ENCODE results near the gene POLR1F.

Gene POLR1F

GRCh38 chr7:19709249-19709578 is 377 bp upstream of the POLR1F start:
- no peak for DNase-seq (ENCODE audit: extremely low read depth, insufficient read length)
- Histone ChIP-seq H3K4me3 (replicated peaks; ENCODE audit: low read depth, low read length) (no peak overlapping the region), H3K36me3 (ENCODE audit: control insufficient read depth, insufficient read depth, low read length) (no peaks in the 10 kb centered on the region), H3K27me3 (replicated peaks; ENCODE audit: control insufficient read depth, insufficient read depth, low read length) (no peaks in the 10 kb centered on the region)
- TF ChIP-seq CTCF (IDR thresholded peaks at IDR 0.05; ENCODE audit: insufficient read depth, low read length, poor library complexity, severe bottlenecking): no peak

DNA sequence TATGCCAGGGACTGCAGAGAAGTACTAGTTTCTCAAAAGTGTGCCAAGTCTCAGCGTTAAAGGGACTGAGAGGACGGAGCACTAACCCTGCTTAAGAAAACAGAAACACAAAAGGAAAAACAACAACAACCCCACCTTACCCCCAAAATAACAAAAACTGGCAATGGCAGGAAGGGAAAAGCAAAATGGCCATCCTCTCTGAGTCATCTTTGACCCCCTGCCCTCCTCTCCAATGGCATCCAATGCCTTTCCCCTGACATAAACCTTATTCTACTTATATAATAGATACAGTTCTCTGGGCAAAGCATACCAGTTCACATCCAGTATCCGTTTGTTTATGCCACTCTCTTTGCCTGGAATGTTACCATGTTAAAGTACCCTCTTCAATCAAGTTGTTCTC is 1.6 kb downstream of the POLR1F start:
- no peak for DNase-seq (ENCODE audit: extremely low read depth, insufficient read length)
- TF ChIP-seq CTCF (IDR thresholded peaks at IDR 0.05; ENCODE audit: insufficient read depth, low read length, poor library complexity, severe bottlenecking): no peak
- Histone ChIP-seq H3K27me3 (replicated peaks; ENCODE audit: control insufficient read depth, insufficient read depth, low read length) (no peaks in the 10 kb centered on the region), H3K36me3 (ENCODE audit: control insufficient read depth, insufficient read depth, low read length) (no peaks in the 10 kb centered on the region; the same call in 1 of the 2 replicates), H3K4me3 (replicated peaks; ENCODE audit: low read depth, low read length) (no peak overlapping the region; the same call in 1 of the 2 replicates)

DNA sequence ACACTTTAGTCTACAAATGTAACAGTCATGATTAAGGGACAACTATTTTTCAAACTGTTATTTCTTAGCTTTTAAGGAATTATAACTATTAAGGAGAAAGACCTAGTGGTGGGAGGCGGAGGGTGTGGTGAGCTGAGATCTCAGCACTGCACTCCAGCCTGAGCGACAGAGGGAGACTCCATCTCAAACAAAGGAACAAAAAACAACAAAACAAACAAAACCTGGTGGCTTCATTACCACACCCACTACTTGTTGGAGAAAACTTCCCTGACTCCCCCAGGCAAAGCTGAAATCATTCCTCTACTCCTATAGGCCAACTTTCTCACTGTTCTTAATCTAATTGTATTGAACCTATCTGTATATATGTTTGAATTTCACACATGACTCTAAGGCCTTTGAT is 3.2 kb downstream of the POLR1F start:
- TF ChIP-seq CTCF (IDR thresholded peaks at IDR 0.05; ENCODE audit: insufficient read depth, low read length, poor library complexity, severe bottlenecking): no peak
- no peak for DNase-seq (ENCODE audit: extremely low read depth, insufficient read length)
- Histone ChIP-seq H3K27me3 (replicated peaks; ENCODE audit: control insufficient read depth, insufficient read depth, low read length) (no peaks in the 10 kb centered on the region), H3K4me3 (replicated peaks; ENCODE audit: low read depth, low read length) (no peak overlapping the region), H3K36me3 (ENCODE audit: control insufficient read depth, insufficient read depth, low read length) (peaks cover 1% of the 10 kb centered on the region; the same call in 1 of the 2 replicates)

DNA sequence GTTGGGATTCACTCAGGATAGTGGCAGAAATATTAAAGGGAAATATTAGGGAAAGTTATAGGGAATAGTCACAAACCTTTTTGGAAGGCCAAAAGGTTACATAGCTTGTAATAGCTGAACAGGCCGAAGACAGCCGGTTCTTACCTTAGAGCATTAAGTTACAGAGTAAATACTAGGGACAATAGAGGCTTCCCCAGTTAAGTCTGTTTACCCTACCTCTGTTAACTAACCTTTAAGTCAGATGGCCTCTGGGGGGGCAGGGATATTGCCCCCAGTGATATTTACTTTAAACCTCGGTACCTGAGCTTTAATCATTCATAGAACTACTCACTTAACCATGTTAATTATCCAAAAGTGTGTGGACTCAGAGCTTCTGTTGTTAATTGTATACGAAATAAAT is 7.4 kb downstream of the POLR1F start:
- Histone ChIP-seq H3K4me3 (replicated peaks; ENCODE audit: low read depth, low read length) (no peak overlapping the region), H3K36me3 (ENCODE audit: control insufficient read depth, insufficient read depth, low read length) (peaks cover 3% of the 10 kb centered on the region), H3K27me3 (replicated peaks; ENCODE audit: control insufficient read depth, insufficient read depth, low read length) (no peaks in the 10 kb centered on the region)
- TF ChIP-seq CTCF (IDR thresholded peaks at IDR 0.05; ENCODE audit: insufficient read depth, low read length, poor library complexity, severe bottlenecking): no peak
- no peak for DNase-seq (ENCODE audit: extremely low read depth, insufficient read length)

GRCh38 chr7:19700936-19701335 is 7.9 kb downstream of the POLR1F start:
- no peak for DNase-seq (ENCODE audit: extremely low read depth, insufficient read length)
- Histone ChIP-seq H3K4me3 (replicated peaks; ENCODE audit: low read depth, low read length) (no peak overlapping the region), H3K36me3 (ENCODE audit: control insufficient read depth, insufficient read depth, low read length) (peaks cover 3% of the 10 kb centered on the region), H3K27me3 (replicated peaks; ENCODE audit: control insufficient read depth, insufficient read depth, low read length) (no peaks in the 10 kb centered on the region)
- TF ChIP-seq CTCF (IDR thresholded peaks at IDR 0.05; ENCODE audit: insufficient read depth, low read length, poor library complexity, severe bottlenecking): no peak

DNA sequence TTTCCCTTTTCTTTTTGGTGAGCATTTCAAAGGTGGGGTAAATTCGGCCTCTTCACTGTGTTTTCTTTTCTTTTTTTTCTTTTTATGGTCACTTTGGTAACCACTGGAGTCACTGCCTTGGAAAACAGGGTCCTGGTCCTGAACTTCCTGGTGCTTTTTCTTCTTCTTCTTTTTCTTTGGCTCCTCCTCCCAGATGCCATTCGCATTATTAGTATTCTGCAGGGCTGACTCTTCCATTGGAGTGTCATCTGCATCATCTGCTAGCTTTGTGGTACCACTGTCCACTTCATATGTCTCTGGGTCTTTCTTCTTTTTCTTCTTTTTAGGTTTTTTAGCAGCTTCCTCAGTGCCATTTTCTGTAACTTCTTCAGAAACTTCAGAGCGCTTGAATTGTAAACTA is 10.5 kb downstream of the POLR1F start:
- Histone ChIP-seq H3K4me3 (replicated peaks; ENCODE audit: low read depth, low read length) (no peak overlapping the region), H3K27me3 (replicated peaks; ENCODE audit: control insufficient read depth, insufficient read depth, low read length) (no peaks in the 10 kb centered on the region), H3K36me3 (ENCODE audit: control insufficient read depth, insufficient read depth, low read length) (peaks cover 3% of the 10 kb centered on the region)
- TF ChIP-seq CTCF (IDR thresholded peaks at IDR 0.05; ENCODE audit: insufficient read depth, low read length, poor library complexity, severe bottlenecking): no peak
- DNase-seq (ENCODE audit: extremely low read depth, insufficient read length): no peak
